ENCODE results near the gene ASB18. TPM values are rescaled to one million over a fixed set of nuclear protein-coding genes. Genes with fewer than 3 reads are reported as not detected.

The ASB18 gene
- total RNA-seq, 3 donors from 2014 or later, result not detected

DNA sequence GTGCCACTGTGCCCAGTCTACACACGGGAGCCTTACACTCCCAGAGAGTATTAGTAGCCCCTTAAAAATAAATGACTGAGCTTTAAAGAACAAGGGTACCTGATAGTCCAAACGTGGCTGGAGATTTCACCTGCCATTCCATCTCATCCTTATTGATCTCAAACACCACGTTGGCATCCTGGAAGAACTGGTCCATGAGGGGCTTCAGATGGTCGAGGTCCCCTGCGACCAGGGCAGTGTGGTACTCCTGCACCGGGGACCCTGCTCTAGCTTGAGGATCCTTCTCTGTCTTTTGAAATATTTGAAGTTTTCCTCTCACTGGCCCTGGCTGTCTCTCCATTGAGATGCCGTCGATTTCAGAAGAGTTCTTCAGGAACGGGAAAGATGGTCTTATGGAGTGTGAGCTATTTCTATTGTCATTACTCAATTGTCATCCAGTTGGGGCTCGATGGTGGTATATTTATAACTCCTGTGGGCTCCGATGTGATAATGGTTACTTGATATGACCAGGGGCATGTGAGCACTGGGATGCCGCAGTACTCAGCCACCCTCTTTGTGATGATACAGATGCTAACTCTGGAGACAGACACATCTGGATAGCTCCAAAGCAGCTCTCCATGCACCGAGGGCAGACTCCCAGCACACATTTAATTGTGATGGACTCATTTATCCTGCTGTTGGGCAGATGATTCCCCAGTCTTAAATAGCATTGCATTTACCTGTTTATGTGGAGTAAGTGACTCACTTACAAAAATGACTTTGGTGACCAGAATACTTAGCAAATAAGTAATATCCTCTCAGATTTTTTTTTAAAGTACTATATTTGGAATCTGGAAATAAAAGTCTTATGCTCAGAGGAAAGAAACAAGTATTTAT, 22.8 kb downstream of the ASB18 start:
- Histone ChIP-seq H3K9me3 (no peaks in the 10 kb centered on the region), H3K36me3 (ENCODE audit: low read depth) (no peaks in the 10 kb centered on the region), H3K4me3 (no peak overlapping the region), H3K4me1 (ENCODE audit: low read depth) (no peaks in the 10 kb centered on the region)
- no peak for DNase-seq
- intact Hi-C loops (cut with DNase I, micrococcal nuclease), result no loop called here
- no peak for ATAC-seq
- TF ChIP-seq, protein P1, sequence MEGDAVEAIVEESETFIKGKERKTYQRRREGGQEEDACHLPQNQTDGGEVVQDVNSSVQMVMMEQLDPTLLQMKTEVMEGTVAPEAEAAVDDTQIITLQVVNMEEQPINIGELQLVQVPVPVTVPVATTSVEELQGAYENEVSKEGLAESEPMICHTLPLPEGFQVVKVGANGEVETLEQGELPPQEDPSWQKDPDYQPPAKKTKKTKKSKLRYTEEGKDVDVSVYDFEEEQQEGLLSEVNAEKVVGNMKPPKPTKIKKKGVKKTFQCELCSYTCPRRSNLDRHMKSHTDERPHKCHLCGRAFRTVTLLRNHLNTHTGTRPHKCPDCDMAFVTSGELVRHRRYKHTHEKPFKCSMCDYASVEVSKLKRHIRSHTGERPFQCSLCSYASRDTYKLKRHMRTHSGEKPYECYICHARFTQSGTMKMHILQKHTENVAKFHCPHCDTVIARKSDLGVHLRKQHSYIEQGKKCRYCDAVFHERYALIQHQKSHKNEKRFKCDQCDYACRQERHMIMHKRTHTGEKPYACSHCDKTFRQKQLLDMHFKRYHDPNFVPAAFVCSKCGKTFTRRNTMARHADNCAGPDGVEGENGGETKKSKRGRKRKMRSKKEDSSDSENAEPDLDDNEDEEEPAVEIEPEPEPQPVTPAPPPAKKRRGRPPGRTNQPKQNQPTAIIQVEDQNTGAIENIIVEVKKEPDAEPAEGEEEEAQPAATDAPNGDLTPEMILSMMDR (IDR thresholded peaks at IDR 0.05), result no peak

DNA sequence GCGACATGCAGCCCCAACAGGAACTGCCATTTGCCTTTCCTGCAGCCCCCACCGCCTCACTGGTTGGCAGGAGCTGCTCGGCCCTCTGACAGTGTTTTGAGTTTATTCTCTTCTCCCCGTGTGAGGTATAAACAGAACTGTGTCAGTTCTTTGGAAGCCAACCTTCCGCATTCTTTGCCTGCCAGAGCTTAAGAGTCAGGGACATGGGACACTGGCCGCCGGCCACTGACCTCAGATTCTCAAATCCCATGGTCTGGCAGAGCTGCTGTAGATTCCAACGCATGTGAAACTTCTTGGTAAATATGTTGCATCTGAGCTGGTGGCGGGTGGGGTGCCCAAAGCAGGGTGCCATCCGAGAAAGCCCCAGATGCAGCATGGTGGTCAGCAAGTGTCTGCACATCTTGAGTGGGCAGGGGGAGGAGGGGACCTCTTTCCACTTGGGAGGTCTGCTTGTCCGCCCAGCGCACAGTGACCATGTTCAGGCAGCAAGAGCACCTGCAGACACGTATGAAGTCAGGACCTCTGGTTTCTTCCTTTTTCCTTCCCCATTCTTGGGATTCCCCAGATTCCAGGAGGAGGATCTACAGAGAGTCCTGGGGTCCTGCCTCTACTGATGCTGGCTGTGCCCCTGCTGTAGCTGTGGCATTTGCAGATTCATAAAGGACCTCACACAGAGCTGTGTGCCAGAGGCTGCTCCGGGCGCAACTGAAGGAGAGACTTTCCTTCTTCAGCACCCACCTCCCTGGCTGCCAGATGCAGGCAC, 23.8 kb downstream of the ASB18 start:
- Histone ChIP-seq H3K4me1 (ENCODE audit: low read depth) (no peaks in the 10 kb centered on the region), H3K9me3 (no peaks in the 10 kb centered on the region), H3K4me3 (no peak overlapping the region), H3K36me3 (ENCODE audit: low read depth) (no peaks in the 10 kb centered on the region)
- no peak for DNase-seq
- intact Hi-C loops (cut with DNase I, micrococcal nuclease), result no loop called here
- TF ChIP-seq, protein P1 (IDR thresholded peaks at IDR 0.05), result no peak
- no peak for ATAC-seq

DNA sequence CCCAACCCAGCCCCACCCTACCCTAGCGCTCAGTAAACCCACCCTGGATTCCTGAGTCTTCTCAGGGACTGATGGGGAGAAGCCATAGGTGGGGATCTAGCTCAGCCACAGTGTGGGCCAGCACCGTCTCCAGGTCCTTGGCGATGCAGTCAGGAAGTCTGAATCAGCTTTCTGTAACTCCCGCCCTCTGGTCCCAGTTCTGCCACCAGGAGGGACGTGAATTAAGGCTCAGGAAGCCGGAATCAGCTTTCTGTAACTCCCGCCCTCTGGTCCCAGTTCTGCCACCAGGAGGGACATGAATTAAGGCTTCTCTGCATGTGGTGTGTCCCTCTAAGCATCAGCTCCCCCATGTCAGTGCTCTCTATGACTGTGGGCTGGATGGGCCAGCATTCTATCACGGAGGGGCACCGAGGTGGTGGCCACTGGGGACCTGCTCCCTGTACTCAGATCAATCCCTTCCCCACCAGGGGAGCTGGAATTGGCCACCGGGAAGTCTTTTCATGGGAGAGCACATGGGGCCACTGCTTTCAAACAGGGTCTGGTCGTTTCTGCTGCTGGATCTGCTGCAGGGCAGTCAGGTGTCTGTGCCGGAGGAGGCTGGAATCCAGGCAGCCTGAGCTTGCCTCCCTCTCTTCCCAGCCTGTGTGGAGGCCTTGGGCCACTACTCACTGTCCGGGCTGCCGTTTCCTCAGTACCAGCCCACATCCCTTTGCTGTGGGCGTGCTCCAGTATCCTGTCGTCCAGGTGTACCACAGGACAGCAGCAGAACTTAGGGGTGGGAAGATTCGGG, 24.7 kb downstream of the ASB18 start:
- no peaks in the 10 kb centered on the region for H3K36me3 ChIP-seq (ENCODE audit: low read depth)
- ATAC-seq (no peak), DNase-seq (no peak)
- H3K4me3 ChIP-seq, result no peak overlapping the region
- intact Hi-C loops (cut with DNase I, micrococcal nuclease), result no loop called here
- TF ChIP-seq, protein P1 (IDR thresholded peaks at IDR 0.05), result no peak
- no peaks in the 10 kb centered on the region for H3K9me3 ChIP-seq
- no peaks in the 10 kb centered on the region for H3K4me1 ChIP-seq (ENCODE audit: low read depth)

DNA sequence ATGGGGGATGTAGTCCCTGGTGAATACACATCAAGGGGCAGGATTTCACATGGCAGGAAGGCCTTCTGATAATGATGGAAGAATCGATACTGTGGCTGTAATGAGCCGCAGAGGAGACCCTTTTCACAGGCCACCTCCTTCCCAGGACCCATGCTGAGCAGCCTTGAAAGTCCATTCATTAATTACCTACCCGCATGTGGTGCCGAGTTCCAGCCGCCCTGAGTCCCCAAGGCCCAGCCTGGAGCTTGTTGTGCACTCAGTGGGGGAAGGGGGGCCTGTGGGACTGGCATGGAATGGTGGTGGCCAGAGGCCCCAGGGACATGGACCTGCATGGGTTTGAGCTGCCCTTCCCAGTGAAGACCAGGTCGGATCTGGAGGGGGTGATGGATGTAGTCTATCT, 25.5 kb downstream of the ASB18 start:
- ATAC-seq (no peak), DNase-seq (no peak)
- H3K4me1 ChIP-seq (ENCODE audit: low read depth), result no peaks in the 10 kb centered on the region
- H3K9me3 ChIP-seq, result no peaks in the 10 kb centered on the region
- H3K36me3 ChIP-seq (ENCODE audit: low read depth), result no peaks in the 10 kb centered on the region
- no peak overlapping the region for H3K4me3 ChIP-seq
- intact Hi-C loops (cut with DNase I, micrococcal nuclease), result no loop called here
- TF ChIP-seq, protein P1 (IDR thresholded peaks at IDR 0.05), result no peak

DNA sequence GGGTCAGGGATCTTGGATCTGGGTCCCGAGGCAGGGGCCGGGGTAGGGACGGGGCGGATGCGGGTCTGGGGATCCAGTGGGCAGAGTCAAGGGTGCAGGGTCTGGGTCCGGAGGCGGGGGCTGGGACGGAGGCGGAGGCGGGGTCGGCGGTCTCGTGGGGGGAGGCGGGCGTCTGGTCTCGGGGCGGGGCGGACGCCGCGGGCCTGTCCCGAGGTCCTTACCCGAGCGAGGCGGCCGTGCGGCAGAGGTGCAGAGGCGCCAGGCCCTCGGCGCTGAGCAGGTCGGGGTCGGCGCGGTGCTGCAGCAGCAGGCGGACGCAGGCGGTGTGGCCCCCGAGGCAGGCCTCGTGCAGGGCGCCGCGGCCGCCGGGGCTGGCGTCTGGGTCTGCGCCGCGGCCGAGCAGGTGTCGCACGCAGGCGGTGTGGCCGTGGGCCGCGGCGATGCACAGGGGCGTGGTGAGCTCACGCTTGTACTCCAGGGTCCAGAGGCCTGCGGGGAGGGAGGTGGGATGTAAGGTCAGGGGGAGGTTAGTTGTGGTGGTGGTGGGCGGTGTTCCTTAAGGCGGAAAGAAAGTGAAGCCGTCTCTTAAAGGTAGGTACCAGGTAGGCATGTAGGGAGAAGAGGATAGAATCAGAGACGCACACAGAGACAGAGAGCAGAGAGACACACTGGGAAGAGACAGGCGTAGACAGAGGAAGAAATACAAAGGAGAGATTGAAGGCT, 26.6 kb downstream of the ASB18 start:
- Histone ChIP-seq H3K9me3 (peaks cover 3% of the 10 kb centered on the region), H3K36me3 (ENCODE audit: low read depth) (no peaks in the 10 kb centered on the region), H3K4me3 (no peak overlapping the region), H3K4me1 (ENCODE audit: low read depth) (no peaks in the 10 kb centered on the region)
- TF ChIP-seq, protein P1 (IDR thresholded peaks at IDR 0.05), result no peak
- intact Hi-C loops (cut with DNase I, micrococcal nuclease), result no loop called here
- DNase-seq (no peak), ATAC-seq (no peak)
